MM.1S (cell line): ENCODE measurements around the gene TMEM123.

Experiments
- DNase-seq: peaks from one replicate; pipeline ENCODE4 v3.0.0-alpha.2; 2015
- H2AFZ ChIP-seq: fragments of 300-600 bp; sonication (generic); 2 replicates; pipeline ENCODE4 v1.6.0; 2016; ENCODE audit warnings: antibody characterized with exemption, low read length
- H3F3A ChIP-seq: fragments of 300-600 bp; sonication (generic); 2 replicates; pipeline ENCODE4 v1.6.1; 2016; ENCODE audit warnings: mild to moderate bottlenecking, antibody characterized with exemption, low read length, moderate library complexity, mixed read lengths; ENCODE audit not compliant: insufficient read depth
- H3K27ac ChIP-seq: fragments of 300-600 bp; sonication (generic); 2 replicates; pipeline ENCODE4 v1.5.1; 2016; ENCODE audit warnings: mild to moderate bottlenecking, low read length
- H3K27me3 ChIP-seq: fragments of 300-600 bp; sonication (generic); replicated peaks from 2 replicates; pipeline ENCODE4 v1.6.0; 2016; ENCODE audit warnings: low read length; ENCODE audit not compliant: insufficient read depth
- H3K36me3 ChIP-seq: fragments of 300-600 bp; sonication (generic); replicated peaks from 2 replicates; pipeline ENCODE4 v1.6.1; 2016; ENCODE audit warnings: mild to moderate bottlenecking, low read length, mixed read lengths; ENCODE audit not compliant: insufficient read depth
- H3K4me1 ChIP-seq: fragments of 300-600 bp; sonication (generic); 2 replicates; pipeline ENCODE4 v1.6.1; 2016; ENCODE audit warnings: low read length, mixed read lengths
- H3K4me2 ChIP-seq: fragments of 300-600 bp; sonication (generic); 2 replicates; pipeline ENCODE4 v1.6.0; 2016; ENCODE audit warnings: low read depth, low read length
- H3K4me3 ChIP-seq: fragments of 300-600 bp; sonication (generic); 2 replicates; pipeline ENCODE4 v1.5.1; 2016; ENCODE audit warnings: low read length, mixed read lengths
- H3K79me2 ChIP-seq: fragments of 300-600 bp; sonication (generic); 2 replicates; pipeline ENCODE4 v1.6.1; 2016; ENCODE audit warnings: mixed run types, low read length, mixed read lengths
- H3K9ac ChIP-seq: fragments of 300-600 bp; sonication (generic); 2 replicates; pipeline ENCODE4 v1.6.1; 2016; ENCODE audit warnings: low read length, mixed read lengths
- H3K9me2 ChIP-seq: fragments of 300-600 bp; sonication (generic); replicated peaks from 2 replicates; pipeline ENCODE4 v1.6.1; 2016; ENCODE audit warnings: mild to moderate bottlenecking, low read length, mixed read lengths; ENCODE audit not compliant: insufficient read depth
- H3K9me3 ChIP-seq: fragments of 300-600 bp; sonication (generic); replicated peaks from 2 replicates; pipeline ENCODE4 v1.6.1; 2016; ENCODE audit warnings: mild to moderate bottlenecking, low read length, mixed read lengths; ENCODE audit not compliant: insufficient read depth
- H4K20me1 ChIP-seq: fragments of 300-600 bp; sonication (generic); 2 replicates; pipeline ENCODE4 v1.6.1; 2016; ENCODE audit warnings: mild to moderate bottlenecking, low read length, moderate library complexity, mixed read lengths; ENCODE audit not compliant: insufficient read depth
- EZH2 ChIP-seq: fragments of 300-600 bp; sonication (generic); optimal IDR thresholded peaks from 2 replicates; pipeline ENCODE3; 2017; ENCODE audit warnings: low read depth, mild to moderate bottlenecking, antibody characterized with exemption, low read length, mixed read lengths
- EZH2phosphoT487 ChIP-seq: fragments of 300-600 bp; sonication (generic); IDR thresholded peaks from 2 replicates; pipeline ENCODE4 v1.6.1; 2018; ENCODE audit warnings: antibody characterized with exemption, low read length
- TF ChIP-seq, protein P1 (sequence below): fragments of 300-600 bp; sonication (generic); IDR thresholded peaks from 2 replicates; pipeline ENCODE4 v1.5.1; 2016; ENCODE audit warnings: antibody characterized with exemption, low read length, mixed read lengths

TMEM123 gene

DNA sequence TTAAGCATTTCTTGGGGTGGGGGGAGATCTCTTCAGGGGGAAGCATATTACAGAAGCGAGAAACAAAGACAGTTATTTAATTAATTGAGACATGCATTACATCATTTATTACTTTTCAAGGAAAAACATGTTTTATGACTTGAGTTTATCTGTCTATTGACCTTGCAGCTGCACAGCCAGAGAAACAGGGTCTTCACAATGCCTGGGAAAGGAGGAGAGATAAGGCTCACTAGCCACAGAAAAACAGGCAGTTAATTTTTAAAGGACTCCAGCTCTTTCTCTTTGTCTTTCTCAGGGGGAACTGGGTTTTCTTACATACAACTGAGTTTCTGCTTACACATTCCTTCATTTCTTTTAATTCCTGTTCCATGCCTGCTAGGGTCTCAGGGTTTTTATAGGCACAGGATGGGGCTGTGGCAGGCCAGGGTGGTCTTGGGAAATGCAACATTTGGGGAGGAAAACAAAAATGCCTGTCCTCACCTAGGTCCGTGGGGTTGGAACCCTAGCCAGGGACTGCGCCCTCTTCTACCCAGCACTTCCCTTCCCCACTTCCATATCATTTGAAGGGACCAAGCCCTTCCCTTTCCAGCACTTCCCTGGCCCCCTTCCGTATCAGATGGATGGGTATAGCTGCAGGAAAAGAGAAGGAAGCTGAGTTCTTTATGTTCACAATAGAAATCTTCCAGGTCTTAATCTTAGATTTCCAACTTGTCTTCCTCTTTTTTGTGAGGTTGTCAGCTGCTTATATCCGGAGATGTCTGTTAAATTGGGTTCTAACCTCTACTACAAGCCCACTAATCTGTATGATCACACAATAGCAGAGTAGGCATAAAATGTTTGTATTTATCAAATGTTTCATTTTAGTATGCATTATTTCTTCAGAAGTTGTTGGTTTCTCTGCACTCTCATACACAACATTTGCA lies 67.2 kb downstream of the TMEM123 start:
- TF ChIP-seq EZH2phosphoT487: no peak
- Histone ChIP-seq H3K9ac (no peak overlapping the region), H2AFZ (no peak overlapping the region), H3K4me1 (no peaks in the 10 kb centered on the region), H3K27ac (no peak overlapping the region), H3K4me2 (no peak overlapping the region), H3F3A (no peaks in the 10 kb centered on the region), H3K9me2 (no peaks in the 10 kb centered on the region), H4K20me1 (no peaks in the 10 kb centered on the region), H3K79me2 (no peaks in the 10 kb centered on the region), H3K27me3 (no peaks in the 10 kb centered on the region), H3K4me3 (no peak overlapping the region), H3K36me3 (no peaks in the 10 kb centered on the region), H3K9me3 (no peaks in the 10 kb centered on the region)
- no peak for DNase-seq

DNA sequence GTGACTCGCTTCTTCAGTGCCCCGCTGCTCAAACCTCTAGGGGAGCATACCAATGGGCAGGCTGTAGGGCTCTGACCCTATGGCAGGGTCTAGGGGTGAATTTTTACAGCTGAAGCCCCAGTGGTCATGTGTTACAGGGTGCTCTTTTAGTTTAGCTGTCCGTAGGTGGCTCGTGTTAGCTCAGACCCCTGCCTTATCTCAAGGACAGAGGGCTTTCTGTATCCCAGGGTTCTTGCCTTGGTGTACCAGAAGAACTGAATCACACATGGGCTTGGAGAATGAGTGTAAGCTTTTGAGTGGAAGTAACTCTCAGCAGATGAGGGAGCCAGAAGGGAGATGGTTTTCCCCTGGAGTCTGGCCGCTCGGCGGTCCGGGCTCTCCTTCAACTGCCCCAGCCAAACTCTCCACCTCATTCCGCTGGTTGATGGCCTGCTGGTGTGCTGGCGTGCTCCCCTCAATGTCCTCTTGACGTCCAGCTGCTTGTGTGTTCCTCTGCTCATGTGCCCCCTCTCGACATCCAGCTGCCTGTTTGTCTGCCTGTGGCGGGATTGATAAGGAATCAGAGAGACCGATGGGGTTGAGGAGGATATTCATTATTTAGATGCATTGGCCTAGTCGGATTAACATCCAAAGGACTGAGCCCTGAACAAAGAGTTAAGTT lies 68.0 kb downstream of the TMEM123 start:
- no peaks in the 10 kb centered on the region for H3K36me3 ChIP-seq
- H3K4me3 ChIP-seq: no peak overlapping the region
- H3K27ac ChIP-seq: no peak overlapping the region
- H3K79me2 ChIP-seq: no peaks in the 10 kb centered on the region
- TF ChIP-seq, protein P1, sequence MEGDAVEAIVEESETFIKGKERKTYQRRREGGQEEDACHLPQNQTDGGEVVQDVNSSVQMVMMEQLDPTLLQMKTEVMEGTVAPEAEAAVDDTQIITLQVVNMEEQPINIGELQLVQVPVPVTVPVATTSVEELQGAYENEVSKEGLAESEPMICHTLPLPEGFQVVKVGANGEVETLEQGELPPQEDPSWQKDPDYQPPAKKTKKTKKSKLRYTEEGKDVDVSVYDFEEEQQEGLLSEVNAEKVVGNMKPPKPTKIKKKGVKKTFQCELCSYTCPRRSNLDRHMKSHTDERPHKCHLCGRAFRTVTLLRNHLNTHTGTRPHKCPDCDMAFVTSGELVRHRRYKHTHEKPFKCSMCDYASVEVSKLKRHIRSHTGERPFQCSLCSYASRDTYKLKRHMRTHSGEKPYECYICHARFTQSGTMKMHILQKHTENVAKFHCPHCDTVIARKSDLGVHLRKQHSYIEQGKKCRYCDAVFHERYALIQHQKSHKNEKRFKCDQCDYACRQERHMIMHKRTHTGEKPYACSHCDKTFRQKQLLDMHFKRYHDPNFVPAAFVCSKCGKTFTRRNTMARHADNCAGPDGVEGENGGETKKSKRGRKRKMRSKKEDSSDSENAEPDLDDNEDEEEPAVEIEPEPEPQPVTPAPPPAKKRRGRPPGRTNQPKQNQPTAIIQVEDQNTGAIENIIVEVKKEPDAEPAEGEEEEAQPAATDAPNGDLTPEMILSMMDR: no peak
- TF ChIP-seq EZH2 (no peak), EZH2phosphoT487 (no peak)
- H3F3A ChIP-seq: no peaks in the 10 kb centered on the region
- H2AFZ ChIP-seq: no peak overlapping the region
- H3K4me1 ChIP-seq: no peaks in the 10 kb centered on the region
- H3K4me2 ChIP-seq: no peak overlapping the region
- H3K9ac ChIP-seq: no peak overlapping the region
- no peak for DNase-seq
- no peaks in the 10 kb centered on the region for H3K9me2 ChIP-seq
- no peaks in the 10 kb centered on the region for H4K20me1 ChIP-seq
- H3K27me3 ChIP-seq: no peaks in the 10 kb centered on the region
- H3K9me3 ChIP-seq: no peaks in the 10 kb centered on the region

DNA sequence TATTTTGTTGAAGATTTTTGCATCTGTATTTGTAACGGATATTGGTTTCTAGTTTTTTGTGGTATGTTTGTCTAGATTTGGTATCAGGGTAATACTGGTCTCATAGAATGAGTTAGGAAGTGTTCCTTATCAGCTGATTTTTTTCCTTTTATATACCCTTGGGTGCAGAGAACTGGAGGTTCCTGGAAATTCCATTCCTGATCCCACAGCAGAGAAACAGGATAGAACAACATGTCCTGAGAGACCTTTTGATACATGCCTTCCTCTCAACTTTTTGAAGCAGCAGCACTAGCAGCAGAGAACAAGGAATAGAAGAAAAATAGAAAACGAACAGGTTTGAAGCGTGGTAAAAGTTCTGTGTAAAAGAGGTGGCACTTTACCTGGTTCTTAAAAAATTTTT lies 68.7 kb downstream of the TMEM123 start:
- no peaks in the 10 kb centered on the region for H3K9me2 ChIP-seq
- H3K27ac ChIP-seq: no peak overlapping the region
- TF ChIP-seq, protein P1: no peak
- TF ChIP-seq EZH2 (no peak), EZH2phosphoT487 (no peak)
- no peaks in the 10 kb centered on the region for H3K9me3 ChIP-seq
- H3K27me3 ChIP-seq: no peaks in the 10 kb centered on the region
- H4K20me1 ChIP-seq: no peaks in the 10 kb centered on the region
- no peaks in the 10 kb centered on the region for H3F3A ChIP-seq
- no peak overlapping the region for H3K9ac ChIP-seq
- H2AFZ ChIP-seq: no peak overlapping the region
- H3K36me3 ChIP-seq: 0 out of 2 replicates have a peak, but pooled peaks cover 2% of the 10 kb centered on the region
- no peak overlapping the region for H3K4me3 ChIP-seq
- no peak for DNase-seq
- H3K4me2 ChIP-seq: no peak overlapping the region
- no peaks in the 10 kb centered on the region for H3K4me1 ChIP-seq
- no peaks in the 10 kb centered on the region for H3K79me2 ChIP-seq
